Measurements from ENCODE around the gene RNU1-3.
"Not testable (repeated sequence)": the region's sequence is repeated elsewhere in the genome, so short reads cannot be mapped to it uniquely, and the experiment has no call there.

RNU1-3 gene

GRCh38 chr1:16666502-16667413 is at the start of gene RNU1-3:
RNU1-3 (minus strand) TSS chr1:16666948.
- not testable (repeated sequence) for DNase-seq (ENCODE audit: low read depth in 2 of 2)

- not testable (repeated sequence) for DNase-seq (ENCODE audit: low read depth in 2 of 2)
Observed at GRCh38 chr1:16713480-16713879, 46.7 kb upstream of the RNU1-3 start.

GRCh38 chr1:16712984-16713383 is 46.2 kb upstream of the RNU1-3 start:
- not testable (repeated sequence) for DNase-seq (ENCODE audit: low read depth in 2 of 2)

- not testable (repeated sequence) for DNase-seq (ENCODE audit: low read depth in 2 of 2)
Observed at GRCh38 chr1:16712582-16712981, 45.8 kb upstream of the RNU1-3 start.

GRCh38 chr1:16712131-16712530 is 45.4 kb upstream of the RNU1-3 start:
- not testable (repeated sequence) for DNase-seq (ENCODE audit: low read depth in 2 of 2)

GRCh38 chr1:16710618-16711017 is 43.9 kb upstream of the RNU1-3 start:
- DNase-seq (ENCODE audit: low read depth in 2 of 2): not testable (repeated sequence)

- not testable (repeated sequence) for DNase-seq (ENCODE audit: low read depth in 2 of 2)
Observed at GRCh38 chr1:16709659-16710087, 42.9 kb upstream of the RNU1-3 start.

GRCh38 chr1:16708704-16709103 is 42.0 kb upstream of the RNU1-3 start:
- not testable (repeated sequence) for DNase-seq (ENCODE audit: low read depth in 2 of 2)

GRCh38 chr1:16707130-16708093 is 40.7 kb upstream of the RNU1-3 start:
- not testable (repeated sequence) for DNase-seq (ENCODE audit: low read depth in 2 of 2)

GRCh38 chr1:16706302-16706701 is 39.6 kb upstream of the RNU1-3 start:
- not testable (repeated sequence) for DNase-seq (ENCODE audit: low read depth in 2 of 2)

- not testable (repeated sequence) for DNase-seq (ENCODE audit: low read depth in 2 of 2)
Observed at GRCh38 chr1:16704502-16705100, 37.9 kb upstream of the RNU1-3 start.

GRCh38 chr1:16704076-16704475 is 37.3 kb upstream of the RNU1-3 start:
- DNase-seq (ENCODE audit: low read depth in 2 of 2): not testable (repeated sequence)

- DNase-seq (ENCODE audit: low read depth in 2 of 2): not testable (repeated sequence)
Observed at GRCh38 chr1:16703602-16704001, 36.9 kb upstream of the RNU1-3 start.

GRCh38 chr1:16703141-16703540 is 36.4 kb upstream of the RNU1-3 start:
- DNase-seq (ENCODE audit: low read depth in 2 of 2): not testable (repeated sequence)

GRCh38 chr1:16702280-16702679 is 35.5 kb upstream of the RNU1-3 start:
- DNase-seq (ENCODE audit: low read depth in 2 of 2): not testable (repeated sequence)

GRCh38 chr1:16701189-16701588 is 34.4 kb upstream of the RNU1-3 start:
- not testable (repeated sequence) for DNase-seq (ENCODE audit: low read depth in 2 of 2)

GRCh38 chr1:16700138-16700895 is 33.6 kb upstream of the RNU1-3 start:
- not testable (repeated sequence) for DNase-seq (ENCODE audit: low read depth in 2 of 2)

- DNase-seq (ENCODE audit: low read depth in 2 of 2): not testable (repeated sequence)
Observed at GRCh38 chr1:16699440-16699839, 32.7 kb upstream of the RNU1-3 start.

GRCh38 chr1:16697152-16697551 is 30.4 kb upstream of the RNU1-3 start:
- not testable (repeated sequence) for DNase-seq (ENCODE audit: low read depth in 2 of 2)

- not testable (repeated sequence) for DNase-seq (ENCODE audit: low read depth in 2 of 2)
Observed at GRCh38 chr1:16696507-16697150, 29.9 kb upstream of the RNU1-3 start.
